ENCODE measurements around the gene DPYSL4.

Gene DPYSL4

DNA sequence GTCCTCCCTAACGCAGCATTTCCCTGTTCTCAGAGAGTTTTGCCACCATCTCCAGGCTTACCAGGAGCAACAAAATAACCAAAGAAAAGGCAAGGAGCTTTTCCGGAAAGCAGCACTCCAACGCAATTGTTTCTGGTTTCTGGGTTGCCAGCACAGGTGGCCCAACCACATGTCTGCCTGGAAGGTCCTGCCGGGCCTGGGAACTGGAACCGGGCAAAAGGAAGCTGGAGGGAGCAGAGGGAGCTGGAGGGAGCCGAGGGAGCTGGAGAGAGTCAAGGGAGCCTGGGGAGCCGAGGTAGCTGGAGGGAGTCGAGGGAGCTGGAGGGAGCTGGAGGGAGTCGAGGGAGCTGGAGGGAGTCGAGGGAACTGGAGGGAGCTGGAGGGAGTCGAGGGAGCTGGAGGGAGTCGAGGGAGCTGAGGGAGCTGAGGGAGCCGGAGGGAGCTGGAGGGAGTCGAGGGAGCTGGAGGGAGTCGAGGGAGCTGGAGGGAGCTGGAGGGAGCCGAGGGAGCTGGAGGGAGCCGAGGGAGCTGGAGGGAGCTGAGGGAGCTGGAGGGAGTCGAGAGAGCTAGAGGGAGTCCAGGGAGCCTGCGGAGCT is 66.4 kb downstream of the DPYSL4 start:
- DNase-seq (ENCODE audit: low read depth) = no peak
- no peak overlapping the region for H3K4me3 ChIP-seq (replicated peaks; ENCODE audit: low read depth, low read length)
- no peak for TF ChIP-seq CTCF (IDR thresholded peaks at IDR 0.05; ENCODE audit: low read length, missing control alignments)

DNA sequence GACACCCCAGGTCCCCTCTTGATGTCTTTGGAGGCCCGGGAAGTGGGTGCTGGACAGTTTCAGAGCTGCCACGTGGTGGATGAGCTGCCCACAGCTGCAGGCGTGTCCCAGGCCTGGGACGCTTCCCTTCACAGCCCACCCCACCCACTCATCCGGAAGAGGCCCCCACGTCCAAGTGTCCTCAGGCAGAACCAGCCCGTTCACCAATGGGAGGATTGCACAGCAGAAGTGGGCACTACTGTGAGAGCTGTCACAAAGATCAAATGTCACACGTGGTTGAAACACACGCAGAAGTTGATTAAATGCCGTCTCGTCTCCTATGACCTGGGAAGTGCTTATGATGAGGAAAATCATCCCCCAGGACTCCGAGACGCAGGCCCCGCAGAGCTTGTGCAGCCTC is 68.1 kb downstream of the DPYSL4 start:
- no peak overlapping the region for H3K4me3 ChIP-seq (replicated peaks; ENCODE audit: low read depth, low read length)
- no peak for TF ChIP-seq CTCF (IDR thresholded peaks at IDR 0.05; ENCODE audit: low read length, missing control alignments)
- no peak for DNase-seq (ENCODE audit: low read depth)

All from fibroblast of pulmonary artery (primary cell).